Astrocyte (in vitro differentiated cells and primary cell): ENCODE results near the gene NAIF1. TPM values are rescaled to one million over a fixed set of nuclear protein-coding genes. Genes with fewer than 3 reads are reported as not detected.

ENCODE experiments used
- DNase-seq: peaks from one replicate; pipeline ENCODE4 v3.0.0-alpha.2; 2010; ENCODE audit warnings: low read depth
- FAIRE-seq: peaks from 2 replicates; lab custom pipeline; 2011; peaks lifted over from hg19 to GRCh38; lab: Jason Lieb, UNC
- H2AFZ ChIP-seq: 2 replicates; pipeline ENCODE4 v1.6.0; 2012; ENCODE audit warnings: low read depth, low read length, inconsistent platforms
- H3K27ac ChIP-seq: 2 replicates; pipeline ENCODE4 v1.5.1; 2011; ENCODE audit warnings: low read depth, low read length, inconsistent platforms
- H3K27me3 ChIP-seq: 2 replicates; pipeline ENCODE4 v1.6.0; 2011; ENCODE audit warnings: low read length, inconsistent platforms; ENCODE audit not compliant: insufficient read depth
- H3K36me3 ChIP-seq: 2 replicates; pipeline ENCODE4 v1.5.1; 2011; ENCODE audit warnings: low read length, inconsistent platforms; ENCODE audit not compliant: insufficient read depth
- H3K4me1 ChIP-seq: 2 replicates; pipeline ENCODE4 v1.5.1; 2011; ENCODE audit warnings: low read length, inconsistent platforms; ENCODE audit not compliant: insufficient read depth
- H3K4me2 ChIP-seq: 2 replicates; pipeline ENCODE4 v1.6.0; 2012; ENCODE audit warnings: low read length, inconsistent platforms
- H3K4me3 ChIP-seq: 2 replicates; pipeline ENCODE4 v1.5.1; 2011; ENCODE audit warnings: low read depth, mild to moderate bottlenecking, low read length, inconsistent platforms; ENCODE audit not compliant: insufficient read depth
- H3K79me2 ChIP-seq: 2 replicates; pipeline ENCODE4 v1.6.0; 2012; ENCODE audit warnings: mild to moderate bottlenecking, low read length, inconsistent platforms; ENCODE audit not compliant: insufficient read depth
- H3K9ac ChIP-seq: 2 replicates; pipeline ENCODE4 v1.6.0; 2012; ENCODE audit warnings: mild to moderate bottlenecking, low read length, inconsistent platforms
- H3K9me3 ChIP-seq: 2 replicates; pipeline ENCODE4 v1.5.1; 2012; ENCODE audit warnings: low read depth, mild to moderate bottlenecking, low read length, inconsistent platforms; ENCODE audit not compliant: insufficient read depth
- H4K20me1 ChIP-seq: 2 replicates; pipeline ENCODE4 v1.6.0; 2012; ENCODE audit warnings: low read length, inconsistent platforms; ENCODE audit not compliant: insufficient read depth
- H3K27ac Mint-ChIP-seq: one replicate; pipeline ENCODE4 v1.8.0; 2021; ENCODE audit warnings: mild to moderate bottlenecking, mixed read lengths; ENCODE audit not compliant: unreplicated experiment
- H3K27me3 Mint-ChIP-seq: one replicate; pipeline ENCODE4 v1.8.0; 2021; ENCODE audit warnings: low read depth, mixed read lengths; ENCODE audit not compliant: unreplicated experiment
- H3K36me3 Mint-ChIP-seq: one replicate; pipeline ENCODE4 v1.8.0; 2021; ENCODE audit warnings: low read depth, mixed read lengths; ENCODE audit not compliant: unreplicated experiment
- H3K4me1 Mint-ChIP-seq: one replicate; pipeline ENCODE4 v1.8.0; 2021; ENCODE audit warnings: low read depth, mixed read lengths; ENCODE audit not compliant: unreplicated experiment
- H3K4me3 Mint-ChIP-seq: one replicate; pipeline ENCODE4 v1.8.0; 2021; ENCODE audit warnings: mild to moderate bottlenecking, moderate library complexity, mixed read lengths; ENCODE audit not compliant: unreplicated experiment
- H3K9me3 Mint-ChIP-seq: one replicate; pipeline ENCODE4 v1.8.0; 2021; ENCODE audit warnings: mild to moderate bottlenecking, mixed read lengths; ENCODE audit not compliant: unreplicated experiment
- CTCF ChIP-seq: IDR thresholded peaks from 2 replicates; pipeline ENCODE4 v1.5.1; 2011; ENCODE audit warnings: low read depth, mild to moderate bottlenecking, inconsistent platforms, low read length, moderate library complexity; ENCODE audit not compliant: insufficient read depth
- EZH2 ChIP-seq: IDR thresholded peaks from 2 replicates; pipeline ENCODE4 v1.6.1; 2012; ENCODE audit warnings: mild to moderate bottlenecking, low read length, inconsistent platforms; ENCODE audit not compliant: insufficient read depth
- total RNA-seq: library from RNA; stranded (reverse); gene quantifications from 2 replicates; pipeline ENCODE4 v1.2.1, GENCODE V29; 2021

NAIF1 gene
- total RNA-seq, 1 donor from 2014 or later = 10.2 TPM

- Mint-ChIP-seq H3K9me3 (no peaks in the 10 kb centered on the region), H3K36me3 (peaks cover 2% of the 10 kb centered on the region), H3K4me1 (peaks cover 19% of the 10 kb centered on the region), H3K4me3 (no peak overlapping the region), H3K27me3 (no peaks in the 10 kb centered on the region), H3K27ac (peak overlapping the region; percentile 83)
- no peak for TF ChIP-seq CTCF
- Histone ChIP-seq H3K4me1 (peaks cover 48% of the 10 kb centered on the region), H3K4me2 (peak overlapping the region; percentile 79), H3K79me2 (peaks cover 87% of the 10 kb centered on the region), H3K9me3 (no peaks in the 10 kb centered on the region), H3K4me3 (peak overlapping the region; percentile 56), H3K9ac (peak overlapping the region; percentile 76), H2AFZ (no peak overlapping the region), H3K36me3 (no peaks in the 10 kb centered on the region), H3K27ac (peak overlapping the region; percentile 88), H3K27me3 (no peaks in the 10 kb centered on the region), H4K20me1 (peaks cover 18% of the 10 kb centered on the region)
- FAIRE-seq (no peak), DNase-seq (no peak)
These were observed 25.3 kb upstream of the NAIF1 start for GRCh38 chr9:128092199-128092977.

GRCh38 chr9:128091571-128091970, 24.5 kb upstream of the NAIF1 start:
- H3K36me3 Mint-ChIP-seq = peaks cover 2% of the 10 kb centered on the region
- Histone ChIP-seq H3K36me3 (peaks cover 2% of the 10 kb centered on the region), H3K4me2 (peak overlapping the region; percentile 79), H3K79me2 (peaks cover 83% of the 10 kb centered on the region), H2AFZ (peak overlapping the region; percentile 19), H4K20me1 (peaks cover 20% of the 10 kb centered on the region), H3K27me3 (no peaks in the 10 kb centered on the region), H3K4me1 (peaks cover 44% of the 10 kb centered on the region), H3K27ac (peak overlapping the region; percentile 57), H3K4me3 (peak overlapping the region; percentile 56), H3K9me3 (no peaks in the 10 kb centered on the region), H3K9ac (peak overlapping the region; percentile 76)
- H3K27me3 Mint-ChIP-seq = no peaks in the 10 kb centered on the region
- peaks cover 15% of the 10 kb centered on the region for H3K4me1 Mint-ChIP-seq
- H3K4me3 Mint-ChIP-seq = peak overlapping the region; percentile 8
- FAIRE-seq (no peak), DNase-seq (no peak)
- TF ChIP-seq CTCF (no peak), EZH2 (no peak)
- H3K27ac Mint-ChIP-seq = peak overlapping the region; percentile 83
- no peaks in the 10 kb centered on the region for H3K9me3 Mint-ChIP-seq

GRCh38 chr9:128091144-128091543, 24.0 kb upstream of the NAIF1 start:
- Mint-ChIP-seq H3K27me3 (no peaks in the 10 kb centered on the region), H3K9me3 (no peaks in the 10 kb centered on the region), H3K4me3 (no peak overlapping the region), H3K36me3 (peaks cover 2% of the 10 kb centered on the region), H3K27ac (no peak overlapping the region), H3K4me1 (peaks cover 15% of the 10 kb centered on the region)
- peak overlapping the region; percentile 56 for H3K4me3 ChIP-seq
- H3K27me3 ChIP-seq = no peaks in the 10 kb centered on the region
- no peak for TF ChIP-seq EZH2
- TF ChIP-seq CTCF = no peak
- peak overlapping the region; percentile 57 for H3K27ac ChIP-seq
- H3K4me2 ChIP-seq = peak overlapping the region; percentile 79
- H2AFZ ChIP-seq = peak overlapping the region; percentile 53
- peaks cover 20% of the 10 kb centered on the region for H4K20me1 ChIP-seq
- H3K79me2 ChIP-seq = peaks cover 79% of the 10 kb centered on the region
- DNase-seq (peak; percentile 92), FAIRE-seq (no peak)
- H3K4me1 ChIP-seq = peaks cover 44% of the 10 kb centered on the region
- peak overlapping the region; percentile 76 for H3K9ac ChIP-seq
- no peaks in the 10 kb centered on the region for H3K9me3 ChIP-seq
- H3K36me3 ChIP-seq = peaks cover 4% of the 10 kb centered on the region
